ENCODE measurements around the gene VPS13A. TPM values are rescaled to one million over a fixed set of nuclear protein-coding genes. Genes with fewer than 3 reads are reported as not detected.

VPS13A gene
- total and polyA plus RNA-seq, 9 of the 15 experiments (the other 6 are each of a cell fraction or from before 2014, with no cell fraction given), result 5.6 to 29.9 (median 14.7) TPM

DNA sequence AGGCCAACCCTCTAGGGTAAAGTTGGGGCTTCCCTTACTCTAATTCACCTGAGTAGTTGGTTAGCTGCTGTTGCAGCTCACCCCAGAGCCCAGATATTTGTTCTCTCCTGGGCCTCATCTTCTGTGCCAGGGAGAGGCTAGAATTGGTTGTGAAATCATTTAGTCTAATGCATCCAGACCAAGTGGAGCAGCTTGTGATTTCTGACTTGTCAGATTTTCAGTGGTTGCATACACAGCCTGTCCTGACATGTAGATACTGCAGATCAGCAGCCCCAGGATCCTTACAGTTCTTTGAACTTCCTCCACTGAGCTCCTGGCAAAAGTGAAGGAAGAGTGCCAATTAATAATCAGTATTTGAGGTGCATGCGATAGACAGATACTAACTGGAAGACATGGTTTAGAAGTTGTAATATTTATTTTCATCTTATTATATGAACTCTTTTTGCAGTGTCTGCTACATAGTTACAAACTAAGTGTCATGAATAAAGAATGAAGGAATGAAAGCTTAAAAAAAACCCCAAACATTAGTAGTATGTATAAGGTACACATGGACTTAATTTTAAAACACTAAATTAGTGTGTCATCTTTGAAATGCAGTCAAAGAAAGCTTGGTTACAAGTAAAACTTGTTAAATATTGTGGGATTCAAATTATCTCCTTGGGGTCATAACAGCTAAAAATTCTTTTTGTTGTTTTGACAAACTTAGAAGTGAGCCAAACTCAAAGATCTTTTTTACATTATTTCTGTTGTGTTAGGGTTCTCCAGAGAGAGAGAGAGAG, 128.5 kb downstream of the VPS13A start (continued):
- TF ChIP-seq, protein P1, sequence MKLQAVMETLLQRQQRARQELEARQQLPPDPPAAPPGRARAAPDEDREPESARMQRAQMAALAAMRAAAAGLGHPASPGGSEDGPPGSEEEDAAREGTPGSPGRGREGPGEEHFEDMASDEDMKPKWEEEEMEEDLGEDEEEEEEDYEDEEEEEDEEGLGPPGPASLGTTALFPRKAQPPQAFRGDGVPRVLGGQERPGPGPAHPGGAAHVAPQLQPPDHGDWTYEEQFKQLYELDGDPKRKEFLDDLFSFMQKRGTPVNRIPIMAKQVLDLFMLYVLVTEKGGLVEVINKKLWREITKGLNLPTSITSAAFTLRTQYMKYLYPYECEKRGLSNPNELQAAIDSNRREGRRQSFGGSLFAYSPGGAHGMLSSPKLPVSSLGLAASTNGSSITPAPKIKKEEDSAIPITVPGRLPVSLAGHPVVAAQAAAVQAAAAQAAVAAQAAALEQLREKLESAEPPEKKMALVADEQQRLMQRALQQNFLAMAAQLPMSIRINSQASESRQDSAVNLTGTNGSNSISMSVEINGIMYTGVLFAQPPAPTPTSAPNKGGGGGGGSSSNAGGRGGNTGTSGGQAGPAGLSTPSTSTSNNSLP (IDR thresholded peaks at IDR 0.05; ENCODE audit: borderline replicate concordance, low read depth, low read length), result no peak
- TF ChIP-seq ZNF3 (CRISPR knock-in tag; IDR thresholded peaks at IDR 0.05), result no peak
- TF ChIP-seq, protein P2, sequence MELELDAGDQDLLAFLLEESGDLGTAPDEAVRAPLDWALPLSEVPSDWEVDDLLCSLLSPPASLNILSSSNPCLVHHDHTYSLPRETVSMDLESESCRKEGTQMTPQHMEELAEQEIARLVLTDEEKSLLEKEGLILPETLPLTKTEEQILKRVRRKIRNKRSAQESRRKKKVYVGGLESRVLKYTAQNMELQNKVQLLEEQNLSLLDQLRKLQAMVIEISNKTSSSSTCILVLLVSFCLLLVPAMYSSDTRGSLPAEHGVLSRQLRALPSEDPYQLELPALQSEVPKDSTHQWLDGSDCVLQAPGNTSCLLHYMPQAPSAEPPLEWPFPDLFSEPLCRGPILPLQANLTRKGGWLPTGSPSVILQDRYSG (tag; conservative IDR thresholded peaks at IDR 0.05; ENCODE audit: low read depth), result no peak
- TF ChIP-seq ZNF695 (CRISPR knock-in tag; IDR thresholded peaks at IDR 0.05), result no peak
- TF ChIP-seq KDM2B (CRISPR knock-in tag; IDR thresholded peaks at IDR 0.05), result no peak
- TF ChIP-seq, protein P3, sequence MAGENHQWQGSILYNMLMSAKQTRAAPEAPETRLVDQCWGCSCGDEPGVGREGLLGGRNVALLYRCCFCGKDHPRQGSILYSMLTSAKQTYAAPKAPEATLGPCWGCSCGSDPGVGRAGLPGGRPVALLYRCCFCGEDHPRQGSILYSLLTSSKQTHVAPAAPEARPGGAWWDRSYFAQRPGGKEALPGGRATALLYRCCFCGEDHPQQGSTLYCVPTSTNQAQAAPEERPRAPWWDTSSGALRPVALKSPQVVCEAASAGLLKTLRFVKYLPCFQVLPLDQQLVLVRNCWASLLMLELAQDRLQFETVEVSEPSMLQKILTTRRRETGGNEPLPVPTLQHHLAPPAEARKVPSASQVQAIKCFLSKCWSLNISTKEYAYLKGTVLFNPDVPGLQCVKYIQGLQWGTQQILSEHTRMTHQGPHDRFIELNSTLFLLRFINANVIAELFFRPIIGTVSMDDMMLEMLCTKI (IDR thresholded peaks at IDR 0.05; ENCODE audit: partially characterized antibody), result no peak
- TF ChIP-seq, protein P4, sequence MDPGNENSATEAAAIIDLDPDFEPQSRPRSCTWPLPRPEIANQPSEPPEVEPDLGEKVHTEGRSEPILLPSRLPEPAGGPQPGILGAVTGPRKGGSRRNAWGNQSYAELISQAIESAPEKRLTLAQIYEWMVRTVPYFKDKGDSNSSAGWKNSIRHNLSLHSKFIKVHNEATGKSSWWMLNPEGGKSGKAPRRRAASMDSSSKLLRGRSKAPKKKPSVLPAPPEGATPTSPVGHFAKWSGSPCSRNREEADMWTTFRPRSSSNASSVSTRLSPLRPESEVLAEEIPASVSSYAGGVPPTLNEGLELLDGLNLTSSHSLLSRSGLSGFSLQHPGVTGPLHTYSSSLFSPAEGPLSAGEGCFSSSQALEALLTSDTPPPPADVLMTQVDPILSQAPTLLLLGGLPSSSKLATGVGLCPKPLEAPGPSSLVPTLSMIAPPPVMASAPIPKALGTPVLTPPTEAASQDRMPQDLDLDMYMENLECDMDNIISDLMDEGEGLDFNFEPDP (CRISPR knock-in tag; IDR thresholded peaks at IDR 0.05), result no peak
- TF ChIP-seq POLR2G (IDR thresholded peaks at IDR 0.05; ENCODE audit: low read depth, low read length), result no peak
- no peak for TF ChIP-seq ZFPM2 (CRISPR knock-in tag; IDR thresholded peaks at IDR 0.05)
- no peak for TF ChIP-seq ELF4 (CRISPR knock-in tag; IDR thresholded peaks at IDR 0.05)

Data from K562 (cell line).